Measurements from ENCODE around the gene KRTAP4-9. TPM values are rescaled to one million over a fixed set of nuclear protein-coding genes. Genes with fewer than 3 reads are reported as not detected.

KRTAP4-9 gene
- polyA plus RNA-seq, 1 donor from 2014 or later = not detected

Other genes starting within 250 kb of the KRTAP4-9 start
- not detected for gene KRT12, start 238.2 kb upstream of the KRTAP4-9 start, polyA plus RNA-seq (ENCODE audit: insufficient read depth, low read depth, low replicate concordance)
- gene KRT20, start 220.1 kb upstream of the KRTAP4-9 start, polyA plus RNA-seq (ENCODE audit: insufficient read depth, low read depth, low replicate concordance) = not detected
- not detected for gene KRT23, start 167.7 kb upstream of the KRTAP4-9 start, polyA plus RNA-seq (ENCODE audit: insufficient read depth, low read depth, low replicate concordance)
- not detected for gene KRT39, start 138.4 kb upstream of the KRTAP4-9 start, polyA plus RNA-seq (ENCODE audit: insufficient read depth, low read depth, low replicate concordance)
- gene KRT40, start 121.1 kb upstream of the KRTAP4-9 start, polyA plus RNA-seq (ENCODE audit: insufficient read depth, low read depth, low replicate concordance) = not detected
- gene KRTAP3-3, start 111.2 kb upstream of the KRTAP4-9 start, polyA plus RNA-seq (ENCODE audit: insufficient read depth, low read depth, low replicate concordance) = not detected
- not detected for gene KRTAP3-2, start 105.5 kb upstream of the KRTAP4-9 start, polyA plus RNA-seq (ENCODE audit: insufficient read depth, low read depth, low replicate concordance)
- gene KRTAP3-1, start 96.3 kb upstream of the KRTAP4-9 start, polyA plus RNA-seq (ENCODE audit: insufficient read depth, low read depth, low replicate concordance) = not detected
- not detected for gene KRTAP1-5, start 78.2 kb upstream of the KRTAP4-9 start, polyA plus RNA-seq (ENCODE audit: insufficient read depth, low read depth, low replicate concordance)
- not detected for gene KRTAP1-4, start 75.2 kb upstream of the KRTAP4-9 start, polyA plus RNA-seq (ENCODE audit: insufficient read depth, low read depth, low replicate concordance)
- gene KRTAP1-3, start 70.5 kb upstream of the KRTAP4-9 start, polyA plus RNA-seq (ENCODE audit: insufficient read depth, low read depth, low replicate concordance) = not detected
- not detected for gene KRTAP1-1, start 63.9 kb upstream of the KRTAP4-9 start, polyA plus RNA-seq (ENCODE audit: insufficient read depth, low read depth, low replicate concordance)
- gene KRTAP2-1, start 58.1 kb upstream of the KRTAP4-9 start, polyA plus RNA-seq (ENCODE audit: insufficient read depth, low read depth, low replicate concordance) = not detected
- gene KRTAP2-2, start 50.2 kb upstream of the KRTAP4-9 start, polyA plus RNA-seq (ENCODE audit: insufficient read depth, low read depth, low replicate concordance) = not detected
- gene KRTAP2-3, start 45.3 kb upstream of the KRTAP4-9 start, polyA plus RNA-seq (ENCODE audit: insufficient read depth, low read depth, low replicate concordance) = not detected
- gene KRTAP2-4, start 39.5 kb upstream of the KRTAP4-9 start, polyA plus RNA-seq (ENCODE audit: insufficient read depth, low read depth, low replicate concordance) = not detected
- gene KRTAP4-7, start 21.2 kb upstream of the KRTAP4-9 start, polyA plus RNA-seq (ENCODE audit: insufficient read depth, low read depth, low replicate concordance) = not detected
- gene KRTAP4-8, start 7.2 kb upstream of the KRTAP4-9 start, polyA plus RNA-seq (ENCODE audit: insufficient read depth, low read depth, low replicate concordance) = not detected
- gene KRTAP4-16, start 3.2 kb upstream of the KRTAP4-9 start, polyA plus RNA-seq (ENCODE audit: insufficient read depth, low read depth, low replicate concordance) = not detected
- not detected for gene KRTAP4-11, start 13.0 kb downstream of the KRTAP4-9 start, polyA plus RNA-seq (ENCODE audit: insufficient read depth, low read depth, low replicate concordance)
- not detected for gene KRTAP4-12, start 18.8 kb downstream of the KRTAP4-9 start, polyA plus RNA-seq (ENCODE audit: insufficient read depth, low read depth, low replicate concordance)
- gene KRTAP4-6, start 35.2 kb downstream of the KRTAP4-9 start, polyA plus RNA-seq (ENCODE audit: insufficient read depth, low read depth, low replicate concordance) = not detected
- not detected for gene KRTAP4-5, start 44.4 kb downstream of the KRTAP4-9 start, polyA plus RNA-seq (ENCODE audit: insufficient read depth, low read depth, low replicate concordance)
- not detected for gene KRTAP4-4, start 55.4 kb downstream of the KRTAP4-9 start, polyA plus RNA-seq (ENCODE audit: insufficient read depth, low read depth, low replicate concordance)
- gene KRTAP4-3, start 62.8 kb downstream of the KRTAP4-9 start, polyA plus RNA-seq (ENCODE audit: insufficient read depth, low read depth, low replicate concordance) = not detected
- gene KRTAP4-2, start 72.8 kb downstream of the KRTAP4-9 start, polyA plus RNA-seq (ENCODE audit: insufficient read depth, low read depth, low replicate concordance) = not detected
- not detected for gene KRTAP4-1, start 79.5 kb downstream of the KRTAP4-9 start, polyA plus RNA-seq (ENCODE audit: insufficient read depth, low read depth, low replicate concordance)
- gene KRTAP9-1, start 84.5 kb downstream of the KRTAP4-9 start, polyA plus RNA-seq (ENCODE audit: insufficient read depth, low read depth, low replicate concordance) = not detected
- gene KRTAP9-2, start 121.3 kb downstream of the KRTAP4-9 start, polyA plus RNA-seq (ENCODE audit: insufficient read depth, low read depth, low replicate concordance) = not detected
- gene KRTAP9-3, start 127.1 kb downstream of the KRTAP4-9 start, polyA plus RNA-seq (ENCODE audit: insufficient read depth, low read depth, low replicate concordance) = not detected
- gene KRTAP9-8, start 132.6 kb downstream of the KRTAP4-9 start, polyA plus RNA-seq (ENCODE audit: insufficient read depth, low read depth, low replicate concordance) = not detected
- gene KRTAP9-4, start 144.3 kb downstream of the KRTAP4-9 start, polyA plus RNA-seq (ENCODE audit: insufficient read depth, low read depth, low replicate concordance) = not detected
- not detected for gene KRTAP9-9, start 150.0 kb downstream of the KRTAP4-9 start, polyA plus RNA-seq (ENCODE audit: insufficient read depth, low read depth, low replicate concordance)
- not detected for gene KRTAP9-6, start 160.0 kb downstream of the KRTAP4-9 start, polyA plus RNA-seq (ENCODE audit: insufficient read depth, low read depth, low replicate concordance)
- not detected for gene KRTAP9-7, start 170.3 kb downstream of the KRTAP4-9 start, polyA plus RNA-seq (ENCODE audit: insufficient read depth, low read depth, low replicate concordance)
- gene KRTAP29-1, start 197.5 kb downstream of the KRTAP4-9 start, polyA plus RNA-seq (ENCODE audit: insufficient read depth, low read depth, low replicate concordance) = not detected
- gene KRTAP16-1, start 203.9 kb downstream of the KRTAP4-9 start, polyA plus RNA-seq (ENCODE audit: insufficient read depth, low read depth, low replicate concordance) = not detected
- gene KRTAP17-1, start 210.3 kb downstream of the KRTAP4-9 start, polyA plus RNA-seq (ENCODE audit: insufficient read depth, low read depth, low replicate concordance) = not detected
- gene KRT33A, start 245.4 kb downstream of the KRTAP4-9 start, polyA plus RNA-seq (ENCODE audit: insufficient read depth, low read depth, low replicate concordance) = not detected

Measured in brain (organoid and tissue), 1 donor.